GM21390 (cell line): Measurements from ENCODE around the gene MRPL49.
"Not testable (repeated sequence)": the region's sequence is repeated elsewhere in the genome, so short reads cannot be mapped to it uniquely, and the experiment has no call there.

Experiments used
- ATAC-seq: cut with Tn5 transposase; IDR thresholded peaks from one replicate; pipeline ENCODE4 v1.9.1; 2021; ENCODE audit not compliant: unreplicated experiment

MRPL49 gene

DNA sequence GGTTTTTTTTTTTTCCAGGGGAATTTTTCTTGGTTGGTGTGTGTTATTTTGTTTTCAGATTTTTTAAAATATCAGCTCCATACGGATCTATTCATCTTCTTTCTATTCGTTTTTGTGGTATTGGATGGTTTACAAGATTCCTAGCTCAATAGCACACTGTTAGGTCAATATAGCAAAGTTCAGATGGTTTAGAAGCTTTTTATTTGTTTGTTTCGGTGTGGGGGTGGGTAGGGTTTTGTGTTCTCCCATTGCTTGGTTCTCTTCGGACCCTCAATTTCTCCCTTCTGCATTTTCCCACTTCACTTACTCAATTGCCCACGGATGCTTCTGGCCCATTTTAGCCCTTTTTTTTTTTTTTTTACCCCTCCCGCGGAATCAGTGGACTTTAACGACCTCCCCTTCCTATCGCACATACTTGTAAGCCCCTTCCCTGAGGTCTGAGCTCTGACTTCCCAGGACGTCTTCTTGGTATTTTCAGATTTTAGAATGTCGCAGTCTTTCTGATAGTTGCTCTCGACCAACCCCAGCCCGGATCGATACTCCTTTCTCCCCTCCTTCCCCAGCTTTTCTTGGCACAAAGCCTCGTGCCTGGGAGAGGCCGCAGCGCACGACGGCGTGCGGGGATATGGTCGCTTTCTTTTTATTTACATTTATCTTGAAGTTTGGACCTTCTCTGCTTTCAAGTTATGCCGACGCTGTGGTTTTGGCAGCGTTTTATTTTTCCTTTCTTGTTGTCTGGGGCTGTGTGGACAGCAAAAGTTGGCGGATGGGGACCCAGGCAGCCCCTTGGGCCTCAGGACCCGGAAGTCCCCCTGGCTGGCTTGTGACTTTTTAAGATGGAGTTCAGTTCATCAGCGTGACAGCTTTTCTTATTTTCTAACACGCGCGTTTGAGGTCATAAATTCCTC lies 43.5 kb downstream of the MRPL49 start:
- no peak for ATAC-seq

DNA sequence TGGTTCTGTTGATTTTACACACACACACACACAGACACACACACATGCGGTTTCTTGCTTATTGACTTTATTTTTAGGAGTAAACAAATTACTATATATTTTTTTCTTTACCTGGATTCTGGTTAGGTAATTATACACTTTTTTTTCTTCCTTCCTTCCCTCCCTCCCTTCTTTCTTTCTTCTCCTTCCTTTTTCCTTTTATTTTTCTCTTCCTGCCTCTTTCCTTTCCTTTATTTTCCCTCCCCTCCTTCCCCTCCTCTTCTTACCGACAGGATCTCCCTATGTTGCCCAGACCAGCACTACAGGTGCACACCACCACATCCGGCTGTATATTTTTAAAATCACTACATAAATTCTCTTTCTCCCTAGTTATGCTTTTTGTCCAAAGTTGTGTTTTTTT lies 44.8 kb downstream of the MRPL49 start:
- ATAC-seq, result no peak

DNA sequence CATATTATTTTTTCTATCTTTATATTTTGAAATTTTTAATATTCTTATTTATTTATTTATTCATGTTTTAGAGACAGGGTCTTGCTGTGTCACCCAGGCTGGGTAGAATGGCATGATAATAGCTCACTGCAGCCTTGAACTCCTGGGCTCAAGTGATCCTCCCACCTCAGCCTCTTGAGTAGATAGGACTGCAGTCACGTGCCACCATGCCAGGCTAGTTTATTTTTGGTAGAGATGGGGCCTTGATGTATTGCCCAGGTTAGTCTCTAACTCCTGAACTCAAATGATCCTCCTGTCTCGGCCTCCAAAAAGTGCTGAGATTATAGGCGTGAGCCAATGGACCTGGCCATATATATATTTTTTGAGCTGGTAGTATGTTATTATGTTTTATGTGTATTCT lies 45.5 kb downstream of the MRPL49 start:
- ATAC-seq, result no peak

DNA sequence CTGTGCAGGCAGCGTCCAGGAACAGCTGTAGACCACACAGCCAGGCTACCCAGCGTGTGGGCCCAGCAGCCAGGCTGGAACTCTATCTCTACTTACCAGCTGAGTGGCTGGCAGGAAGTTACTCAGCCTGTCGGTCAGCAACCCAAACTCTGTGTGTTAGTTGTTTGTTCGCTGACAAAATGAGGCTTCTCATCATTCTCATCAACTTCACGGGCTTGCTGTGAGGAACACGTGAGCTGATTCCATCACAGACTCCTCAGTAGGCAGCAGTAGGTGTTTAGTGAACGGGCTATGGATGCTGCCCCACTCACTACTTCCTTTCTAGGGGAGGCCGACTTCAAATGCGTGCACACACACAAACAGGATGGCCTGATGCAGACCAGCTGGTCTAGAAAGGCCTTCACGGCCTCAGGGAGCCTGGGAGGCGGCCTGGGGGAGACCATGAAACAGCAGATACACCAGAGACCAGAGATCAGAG lies 47.1 kb downstream of the MRPL49 start:
- no peak for ATAC-seq

- ATAC-seq, result no peak
Measured at GRCh38 chr11:65170058-65170534, 48.0 kb downstream of the MRPL49 start, which contains the start of gene SPDYC. SPDYC (plus strand) TSS chr11:65170233; CDS start chr11:65171358, 1,125 bp downstream.

GRCh38 chr11:65172600-65172999 lies 50.5 kb downstream of the MRPL49 start:
- no peak for ATAC-seq

- not testable (repeated sequence) for ATAC-seq
Measured at GRCh38 chr11:65174571-65175010, 52.5 kb downstream of the MRPL49 start.
